Body of pancreas (tissue), 4 donors: Measurements from ENCODE around the gene PRSS2.
"Not testable (repeated sequence)": the region's sequence is repeated elsewhere in the genome, so short reads cannot be mapped to it uniquely, and the experiment has no call there.

Experiments used
- POLR2A ChIP-seq, 3 donors: fragments of 450-650 bp; IDR thresholded peaks; one replicate each; pipeline ENCODE4 v1.6.1; 2016; ENCODE audit warnings: antibody characterized with exemption in 3 of 3, mild to moderate bottlenecking in 2 of 3
- TF ChIP-seq, protein P1 (sequence below), 7 experiments: fragments of 450-650 bp in 4 of 7; fragments of 200-600 bp in 3 of 7; sonication (generic) in 3 of 7; IDR thresholded peaks; one replicate each; pipeline ENCODE4 v1.5.1; 2016 to 2019; ENCODE audit warnings: antibody characterized with exemption in 7 of 7

DNA sequence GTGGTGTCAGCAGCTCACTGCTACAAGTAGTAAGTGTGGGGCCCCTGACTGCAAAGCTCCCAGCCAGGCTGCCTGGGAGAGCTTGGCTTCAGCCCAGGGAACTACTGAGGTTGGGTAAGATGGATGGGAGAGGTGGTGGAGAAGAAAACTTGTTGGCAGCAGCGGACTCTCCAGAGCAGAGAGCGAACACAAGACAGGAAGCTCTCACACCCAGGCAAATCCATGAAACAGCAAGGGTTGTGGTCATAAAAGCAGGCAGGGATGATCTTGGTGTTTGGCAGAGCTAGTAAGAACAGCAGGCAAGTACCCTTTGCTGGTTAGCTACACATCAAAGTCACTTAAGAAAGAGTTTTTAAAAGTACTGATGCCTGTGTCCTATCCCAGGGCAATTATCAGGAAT, 9.2 kb upstream of the PRSS2 start:
- TF ChIP-seq, protein P1, sequence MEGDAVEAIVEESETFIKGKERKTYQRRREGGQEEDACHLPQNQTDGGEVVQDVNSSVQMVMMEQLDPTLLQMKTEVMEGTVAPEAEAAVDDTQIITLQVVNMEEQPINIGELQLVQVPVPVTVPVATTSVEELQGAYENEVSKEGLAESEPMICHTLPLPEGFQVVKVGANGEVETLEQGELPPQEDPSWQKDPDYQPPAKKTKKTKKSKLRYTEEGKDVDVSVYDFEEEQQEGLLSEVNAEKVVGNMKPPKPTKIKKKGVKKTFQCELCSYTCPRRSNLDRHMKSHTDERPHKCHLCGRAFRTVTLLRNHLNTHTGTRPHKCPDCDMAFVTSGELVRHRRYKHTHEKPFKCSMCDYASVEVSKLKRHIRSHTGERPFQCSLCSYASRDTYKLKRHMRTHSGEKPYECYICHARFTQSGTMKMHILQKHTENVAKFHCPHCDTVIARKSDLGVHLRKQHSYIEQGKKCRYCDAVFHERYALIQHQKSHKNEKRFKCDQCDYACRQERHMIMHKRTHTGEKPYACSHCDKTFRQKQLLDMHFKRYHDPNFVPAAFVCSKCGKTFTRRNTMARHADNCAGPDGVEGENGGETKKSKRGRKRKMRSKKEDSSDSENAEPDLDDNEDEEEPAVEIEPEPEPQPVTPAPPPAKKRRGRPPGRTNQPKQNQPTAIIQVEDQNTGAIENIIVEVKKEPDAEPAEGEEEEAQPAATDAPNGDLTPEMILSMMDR (IDR thresholded peaks at IDR 0.05): not testable (repeated sequence)
- TF ChIP-seq POLR2A (IDR thresholded peaks at IDR 0.05): not testable (repeated sequence)
